GM12878 (cell line): ENCODE results near the gene TRPM3. TPM values are rescaled to one million over a fixed set of nuclear protein-coding genes. Genes with fewer than 3 reads are reported as not detected.

Experiments used
- ATAC-seq: fragments of 200-7000 bp; cut with Tn5 transposase; 3 replicates; pipeline ENCODE4 v1.9.1; 2020; ENCODE audit warnings: mild to moderate bottlenecking, moderate library complexity
- BruUV-seq: library from RNA; stranded (reverse); fragments of 400-500 nt; replicated peaks from 2 replicates; lab custom pipeline; 2021; lab: Mats Ljungman, UMichigan
- CTCF ChIA-PET: fragments of 300-600 bp; sonication (Branson Sonifier 250); formaldehyde crosslinking; extraction: SDS; loops from one replicate; lab custom pipeline; 2021; ENCODE audit warnings: inconsistent platforms; lab: Yijun Ruan, JAX
- POLR2A ChIA-PET: fragments of 350-600 bp; formaldehyde crosslinking; extraction: SDS; loops from one replicate; lab custom pipeline; 2021; ENCODE audit warnings: inconsistent platforms; lab: Charles Lee
- RAD21 ChIA-PET: fragments of 300-600 bp; sonication (Branson Sonifier 250); formaldehyde crosslinking; loops from one replicate; lab custom pipeline; 2023; ENCODE audit warnings: antibody characterized with exemption; ENCODE audit not compliant: unreplicated experiment; lab: Charles Lee
- SMC1A ChIA-PET: fragments of 300-600 bp; sonication (Branson Sonifier 250); formaldehyde crosslinking; loops from one replicate; lab custom pipeline; 2023; ENCODE audit not compliant: unreplicated experiment, uncharacterized antibody; lab: Charles Lee
- DNase-seq: peaks from one replicate; pipeline ENCODE4 v3.0.0-alpha.2; 2011; ENCODE audit warnings: low read depth, low spot score
- FAIRE-seq: peaks from 3 replicates; lab custom pipeline; 2011; peaks lifted over from hg19 to GRCh38; lab: Jason Lieb, UNC
- H2AFZ ChIP-seq: 2 replicates; pipeline ENCODE4 v1.6.0; 2011; ENCODE audit warnings: low read depth, low read length, control low read depth; ENCODE audit not compliant: control insufficient read depth
- H3K27ac ChIP-seq: 2 replicates; pipeline ENCODE4 v1.5.1; 2011; ENCODE audit warnings: control low read depth; ENCODE audit not compliant: control insufficient read depth, insufficient read depth
- H3K27me3 ChIP-seq, 2 experiments: replicated peaks in 1 of 2; 2 replicates each; pipeline versions ENCODE4 v1.6.0 to v1.6.1; 2011; ENCODE audit warnings: low read length in 1 of 2; ENCODE audit not compliant: control insufficient read depth in 2 of 2, insufficient read depth in 2 of 2
- H3K36me3 ChIP-seq, 2 experiments: 2 replicates each; pipeline ENCODE4 v1.5.1; 2011; ENCODE audit warnings: low read length in 1 of 2; ENCODE audit not compliant: control insufficient read depth in 2 of 2, insufficient read depth in 2 of 2
- H3K4me1 ChIP-seq: 2 replicates; pipeline ENCODE4 v1.6.1; 2011; ENCODE audit warnings: mild to moderate bottlenecking, low read length, moderate library complexity, mixed read lengths; ENCODE audit not compliant: control insufficient read depth, insufficient read depth
- H3K4me2 ChIP-seq: 2 replicates; pipeline ENCODE4 v1.6.0; 2011; ENCODE audit warnings: control low read depth; ENCODE audit not compliant: control insufficient read depth, insufficient read depth
- H3K4me3 ChIP-seq: fragments of 200-600 bp; sonication (generic); 2 replicates; pipeline ENCODE4 v1.5.1; 2016
- H3K79me2 ChIP-seq: 2 replicates; pipeline ENCODE4 v1.6.0; 2011; ENCODE audit warnings: low read length; ENCODE audit not compliant: control insufficient read depth, insufficient read depth
- H3K9ac ChIP-seq: 2 replicates; pipeline ENCODE4 v1.8.0; 2011; ENCODE audit warnings: low read length, control low read depth, mixed read lengths; ENCODE audit not compliant: control insufficient read depth, insufficient read depth
- H3K9me3 ChIP-seq: replicated peaks from 3 replicates; pipeline ENCODE4 v1.5.1; 2011; ENCODE audit warnings: mild to moderate bottlenecking, low read length; ENCODE audit not compliant: control insufficient read depth, insufficient read depth
- H4K20me1 ChIP-seq: 2 replicates; pipeline ENCODE4 v1.6.0; 2011; ENCODE audit not compliant: control insufficient read depth, insufficient read depth
- RELA ChIP-seq: fragments of 450-650 bp; IDR thresholded peaks from 2 replicates; pipeline ENCODE4 v1.8.0; 2014; ENCODE audit warnings: borderline replicate concordance; ENCODE audit not compliant: partially characterized antibody
- WGBS: methylation state at CpG from one replicate; pipeline ENCODE4 v1.1.6; 2016; ENCODE audit warnings: low lambda C conversion rate; ENCODE audit not compliant: insufficient replicate concordance, insufficient coverage; ENCODE audit errors: missing lambda C conversion rate; 5-methylcytosine and 5-hydroxymethylcytosine counted together
- in situ Hi-C: fragments of 300-500 bp; cut with MboI; formaldehyde crosslinking; loops from 9 replicates; pipeline ENCODE4 v1.14.3; 2018; ENCODE audit warnings: mixed read lengths
- intact Hi-C: fragments of 100-400 bp; cut with micrococcal nuclease; formaldehyde crosslinking; loops from one replicate; pipeline ENCODE4 v1.14.2; 2022; ENCODE audit not compliant: unreplicated experiment
- polyA plus RNA-seq, 11 experiments: library from polyadenylated mRNA; depleted of rRNA in 4 of 11; unstranded in 6 of 11; stranded (reverse) in 5 of 11; fragments of >200 nt; fragmentation: Nextera tagmentation in 4 of 11; fragmentation: Illumina TruSeq in 1 of 11; extraction: Ambion mirVana in 4 of 11; extraction: Trizol in 1 of 11; gene quantifications; 1 replicate in 1 of 11; 2 replicates in 10 of 11; pipeline versions ENCODE4 v1.2.1 to v1.2.3, GENCODE V29; 2011 to 2016; ENCODE audit warnings: inconsistent platforms in 2 of 11, missing spikeins in 2 of 11, low read depth in 1 of 11
- total RNA-seq, 4 experiments: library from RNA; depleted of rRNA in 3 of 4; stranded (reverse); fragments of >200 nt in 3 of 4; fragmentation: Illumina TruSeq in 1 of 4; extraction: Trizol in 1 of 4; gene quantifications; 2 replicates each; pipeline versions ENCODE4 v1.2.1 to v1.2.3, GENCODE V29; 2013 to 2021
- TF ChIP-seq, protein P1 (sequence below): fragments of 450-650 bp; formaldehyde crosslinking; IDR thresholded peaks from 2 replicates; pipeline ENCODE4 v1.5.0; 2022; ENCODE audit warnings: mild to moderate bottlenecking, missing genetic modification characterization

TRPM3 gene
- total and polyA plus RNA-seq, 10 of the 15 experiments (the other 5 are each of a cell fraction or from before 2014, with no cell fraction given), result not detected

DNA sequence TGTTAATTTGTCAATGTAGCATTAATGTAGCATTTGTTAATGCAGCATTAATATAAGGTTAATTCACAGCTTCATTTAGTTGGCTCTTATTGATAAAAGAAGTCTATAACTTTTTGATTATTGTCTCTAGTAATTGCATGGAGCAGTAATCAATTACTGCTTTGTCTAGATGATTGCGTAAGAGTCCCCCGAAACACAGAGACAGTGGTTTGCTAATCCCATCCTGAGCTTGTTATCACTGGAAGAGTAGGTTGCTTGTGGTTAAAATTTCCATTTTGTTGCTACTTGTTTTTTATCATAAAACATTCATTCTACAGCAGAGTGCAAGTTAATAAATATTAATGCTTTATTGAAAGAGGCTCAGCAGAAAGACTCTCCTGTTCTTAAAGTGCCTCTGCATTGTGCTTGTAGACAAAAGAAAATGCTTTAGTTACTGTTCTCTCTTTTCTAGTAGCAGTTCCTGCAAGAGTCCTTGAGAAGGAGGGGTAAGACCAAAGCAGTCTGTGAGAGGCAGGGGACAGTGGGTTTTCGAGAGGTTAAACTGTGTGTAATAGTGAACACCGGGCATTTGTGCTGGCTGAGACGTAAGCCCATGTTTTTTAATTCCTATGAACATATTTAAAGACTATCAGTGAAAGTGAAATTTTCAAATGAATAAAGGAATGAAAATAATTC is 291.7 kb downstream of the TRPM3 start:
- ATAC-seq, result no peak

More for the DNA sequence above, 291.7 kb downstream of the TRPM3 start:
- ChIA-PET CTCF (interaction anchor here (1.0 kb wide), 1 partner anchor 192 kb away, joined by 3 read pairs; no protein-coding TSS in a partner anchor), POLR2A (no interaction called here), RAD21 (no interaction called here), SMC1A (interaction anchor here (2.7 kb wide), 1 partner anchor 14 kb away, joined by 8 read pairs; no protein-coding TSS in a partner anchor)
- H3K36me3 ChIP-seq, result no peaks in the 10 kb centered on the region
- no peak overlapping the region for H3K27ac ChIP-seq
- FAIRE-seq (no peak), DNase-seq (no peak)
- in situ Hi-C loops, result no loop called here
- no peaks in the 10 kb centered on the region for H4K20me1 ChIP-seq
- H3K79me2 ChIP-seq, result no peaks in the 10 kb centered on the region
- 74% methylated on average over 5 of the region's 5 CpGs for WGBS
- no peak overlapping the region for H3K4me2 ChIP-seq
- H3K9me3 ChIP-seq, result no peaks in the 10 kb centered on the region
- H3K9ac ChIP-seq, result no peak overlapping the region
- BruUV-seq, result no TSS peak
- H3K4me1 ChIP-seq, result no peaks in the 10 kb centered on the region
- no peaks in the 10 kb centered on the region; a peak in 1 of 4 replicates for H3K27me3 ChIP-seq
- TF ChIP-seq, protein P1, sequence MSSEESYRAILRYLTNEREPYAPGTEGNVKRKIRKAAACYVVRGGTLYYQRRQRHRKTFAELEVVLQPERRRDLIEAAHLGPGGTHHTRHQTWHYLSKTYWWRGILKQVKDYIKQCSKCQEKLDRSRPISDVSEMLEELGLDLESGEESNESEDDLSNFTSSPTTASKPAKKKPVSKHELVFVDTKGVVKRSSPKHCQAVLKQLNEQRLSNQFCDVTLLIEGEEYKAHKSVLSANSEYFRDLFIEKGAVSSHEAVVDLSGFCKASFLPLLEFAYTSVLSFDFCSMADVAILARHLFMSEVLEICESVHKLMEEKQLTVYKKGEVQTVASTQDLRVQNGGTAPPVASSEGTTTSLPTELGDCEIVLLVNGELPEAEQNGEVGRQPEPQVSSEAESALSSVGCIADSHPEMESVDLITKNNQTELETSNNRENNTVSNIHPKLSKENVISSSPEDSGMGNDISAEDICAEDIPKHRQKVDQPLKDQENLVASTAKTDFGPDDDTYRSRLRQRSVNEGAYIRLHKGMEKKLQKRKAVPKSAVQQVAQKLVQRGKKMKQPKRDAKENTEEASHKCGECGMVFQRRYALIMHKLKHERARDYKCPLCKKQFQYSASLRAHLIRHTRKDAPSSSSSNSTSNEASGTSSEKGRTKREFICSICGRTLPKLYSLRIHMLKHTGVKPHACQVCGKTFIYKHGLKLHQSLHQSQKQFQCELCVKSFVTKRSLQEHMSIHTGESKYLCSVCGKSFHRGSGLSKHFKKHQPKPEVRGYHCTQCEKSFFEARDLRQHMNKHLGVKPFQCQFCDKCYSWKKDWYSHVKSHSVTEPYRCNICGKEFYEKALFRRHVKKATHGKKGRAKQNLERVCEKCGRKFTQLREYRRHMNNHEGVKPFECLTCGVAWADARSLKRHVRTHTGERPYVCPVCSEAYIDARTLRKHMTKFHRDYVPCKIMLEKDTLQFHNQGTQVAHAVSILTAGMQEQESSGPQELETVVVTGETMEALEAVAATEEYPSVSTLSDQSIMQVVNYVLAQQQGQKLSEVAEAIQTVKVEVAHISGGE (CRISPR knock-in tag), result no peak
- no peak for TF ChIP-seq RELA
- TF ChIP-seq, all 136 proteins: peak for 0
- Histone ChIP-seq H3K4me3 (no peak overlapping the region), H2AFZ (no peak overlapping the region)
- intact Hi-C loops, result loop anchor here (10.0 kb wide), 1 partner anchor 185 kb away; no protein-coding TSS in a partner anchor
